Esophagus (tissue), 2 donors: ENCODE results near the gene NQO2. TPM values are rescaled to one million over a fixed set of nuclear protein-coding genes. Genes with fewer than 3 reads are reported as not detected.

Experiments used
- H3K27ac ChIP-seq, 2 donors: one replicate each; pipeline ENCODE4 v1.5.1; 2013; ENCODE audit warnings: low read depth in 2 of 2, mild to moderate bottlenecking in 2 of 2, inconsistent platforms in 1 of 2, low read length in 1 of 2, moderate library complexity in 1 of 2
- H3K27me3 ChIP-seq, 2 donors: one replicate each; pipeline ENCODE4 v1.6.1; 2013; ENCODE audit warnings: low read length in 2 of 2, control low read depth in 1 of 2, mild to moderate bottlenecking in 1 of 2; ENCODE audit not compliant: insufficient read depth in 2 of 2, control insufficient read depth in 1 of 2
- H3K36me3 ChIP-seq, 2 donors: one replicate each; pipeline ENCODE4 v1.6.1; 2013; ENCODE audit warnings: low read length in 1 of 2; ENCODE audit not compliant: control insufficient read depth in 2 of 2, insufficient read depth in 2 of 2
- H3K4me1 ChIP-seq, 2 donors: one replicate each; pipeline ENCODE4 v1.6.1; 2013; ENCODE audit warnings: low read length in 1 of 2; ENCODE audit not compliant: control insufficient read depth in 2 of 2, insufficient read depth in 2 of 2
- H3K4me3 ChIP-seq, 2 donors: one replicate each; pipeline ENCODE4 v1.5.1; 2013; ENCODE audit warnings: low read length in 2 of 2, mild to moderate bottlenecking in 2 of 2, low read depth in 1 of 2, moderate library complexity in 1 of 2
- H3K9me3 ChIP-seq, 2 donors: one replicate each; pipeline ENCODE4 v1.6.1; 2013; ENCODE audit warnings: mild to moderate bottlenecking in 2 of 2, low read depth in 1 of 2, low read length in 1 of 2, moderate library complexity in 1 of 2; ENCODE audit not compliant: control insufficient read depth in 2 of 2, insufficient read depth in 1 of 2
- WGBS, 2 donors: extraction: QIAGEN DNeasy Blood & Tissue Kit; methylation state at CpG; one replicate each; pipeline ENCODE4 v1.1.7; 2013; 5-methylcytosine and 5-hydroxymethylcytosine counted together
- polyA plus RNA-seq, 2 donors: library from polyadenylated mRNA; stranded (reverse); fragments of 200-250 nt; gene quantifications; one replicate each; pipeline ENCODE4 v1.2.3, GENCODE V29; 2013
- donor health status: healthy with polysubstance abuse.
- donor health status: Bipolar disorder and iron deficiency.

NQO2 gene
- polyA plus RNA-seq, 2 donors, result 24.2 to 40.0 TPM

DNA sequence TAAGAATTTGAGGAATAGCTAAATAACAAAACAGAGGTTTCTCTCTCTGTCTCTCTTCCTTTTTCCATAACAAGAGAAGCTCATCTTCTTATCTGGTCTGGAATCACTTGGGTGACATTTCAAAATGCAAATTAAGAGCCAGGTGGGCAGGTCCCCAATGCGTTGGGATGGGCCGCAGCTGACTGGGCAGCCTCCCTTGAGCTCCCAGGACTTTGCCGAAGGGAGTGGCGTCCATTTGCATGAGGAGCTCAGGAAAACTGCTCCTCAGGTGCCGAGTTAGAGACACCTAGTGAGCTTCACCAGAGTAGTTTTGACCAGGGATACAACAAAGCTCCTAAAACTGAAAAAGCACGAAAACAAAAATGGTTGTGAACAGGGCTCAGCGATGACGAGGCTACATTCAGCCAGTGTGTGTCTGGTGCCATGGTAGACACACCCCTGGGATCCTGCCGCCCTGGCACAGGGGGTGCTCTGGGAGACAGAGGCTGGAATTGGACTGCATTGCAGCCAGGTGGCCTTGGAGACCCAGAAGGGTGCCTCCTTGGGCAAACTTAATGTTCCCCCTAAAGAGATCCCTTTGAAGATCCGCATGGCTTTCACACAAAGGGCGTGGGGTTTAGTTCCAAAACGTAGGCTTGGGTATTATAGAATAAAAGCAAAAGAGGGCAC is 14.8 kb upstream of the NQO2 start:
- H3K4me1 ChIP-seq, result peaks cover 0 to 16% of the 10 kb centered on the region in 2 donors
- 62 to 73% methylated on average over 12 of the region's 12 CpGs for WGBS, 2 donors
- no peaks in the 10 kb centered on the region for H3K9me3 ChIP-seq
- peak overlapping the region in 1 of 2 donors; percentile 53 for H3K27ac ChIP-seq
- no peaks in the 10 kb centered on the region for H3K27me3 ChIP-seq
- H3K4me3 ChIP-seq, result no peak overlapping the region
- no peaks in the 10 kb centered on the region for H3K36me3 ChIP-seq

DNA sequence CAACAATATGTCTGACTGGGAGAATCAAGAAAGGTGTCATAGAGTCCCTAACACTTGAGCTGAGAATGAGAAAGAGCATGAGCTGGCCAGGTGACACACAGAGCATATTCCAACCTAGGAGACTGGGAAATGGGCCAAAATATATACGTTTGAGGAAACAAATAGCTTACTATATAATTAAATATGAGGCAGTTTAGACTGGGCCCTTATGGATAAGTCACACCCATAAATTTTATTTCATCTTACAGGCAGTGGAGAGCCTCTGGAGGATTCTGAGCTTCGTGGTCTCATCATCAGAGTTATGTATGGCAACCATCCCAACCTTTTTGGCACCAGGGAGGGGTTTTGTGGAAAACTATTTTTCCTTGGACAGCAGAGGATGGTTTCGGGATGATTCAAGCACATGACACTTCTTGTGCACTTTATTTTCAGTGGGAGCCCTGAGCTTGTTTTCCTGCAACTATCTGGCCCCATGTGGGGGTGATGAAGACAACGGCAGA is 12.9 kb upstream of the NQO2 start:
- H3K27ac ChIP-seq, result peak overlapping the region; percentile 19 to 87
- no peaks in the 10 kb centered on the region for H3K9me3 ChIP-seq
- no peaks in the 10 kb centered on the region for H3K27me3 ChIP-seq
- peaks cover 0 to 15% of the 10 kb centered on the region in 2 donors for H3K4me1 ChIP-seq
- no peaks in the 10 kb centered on the region for H3K36me3 ChIP-seq
- 35 to 36% methylated on average over 4 of the region's 4 CpGs for WGBS, 2 donors
- no peak overlapping the region for H3K4me3 ChIP-seq

DNA sequence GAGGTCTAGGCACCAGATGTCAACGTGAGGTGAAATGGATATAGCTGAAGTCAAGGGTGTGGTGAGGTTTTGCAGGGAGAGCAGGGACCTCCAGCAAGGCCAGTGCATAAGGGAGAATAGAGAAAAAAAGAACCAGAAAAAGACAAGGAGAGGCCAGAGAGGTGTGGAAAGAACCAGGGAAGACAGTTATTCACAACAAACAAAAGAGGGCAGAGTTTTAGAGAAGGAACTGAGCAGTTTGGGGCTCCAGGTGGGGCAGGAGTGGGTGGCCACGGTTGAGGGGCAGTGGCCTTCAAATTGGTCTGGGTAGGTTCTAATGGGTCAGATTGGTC is 11.6 kb upstream of the NQO2 start:
- 16 to 20% methylated on average over 2 of the region's 2 CpGs for WGBS, 2 donors
- Histone ChIP-seq H3K27me3 (no peaks in the 10 kb centered on the region), H3K9me3 (no peaks in the 10 kb centered on the region), H3K4me1 (peaks cover 0 to 11% of the 10 kb centered on the region in 2 donors), H3K36me3 (no peaks in the 10 kb centered on the region), H3K4me3 (peak overlapping the region; percentile 54 to 61), H3K27ac (peak overlapping the region; percentile 95 to 99)

- peaks cover 0 to 11% of the 10 kb centered on the region in 2 donors for H3K4me1 ChIP-seq
- WGBS, 2 donors, result 0% methylated on average over 58 to 64 of the region's 64 CpGs
Observed at GRCh38 chr6:2988426-2989331, 11.0 kb upstream of the NQO2 start.

GRCh38 chr6:2989332-2990247 is 10.1 kb upstream of the NQO2 start:
- 0% methylated on average over 22 of the region's 22 CpGs for WGBS, 2 donors
- Histone ChIP-seq H3K36me3 (no peaks in the 10 kb centered on the region), H3K27ac (peak overlapping the region; percentile 95 to 100), H3K9me3 (no peaks in the 10 kb centered on the region), H3K27me3 (no peaks in the 10 kb centered on the region), H3K4me3 (peak overlapping the region; percentile 54 to 61), H3K4me1 (peaks cover 0 to 11% of the 10 kb centered on the region in 2 donors)

More at GRCh38 chr6:2988426-2989331, 11.0 kb upstream of the NQO2 start:
- no peaks in the 10 kb centered on the region for H3K36me3 ChIP-seq
- H3K9me3 ChIP-seq, result no peaks in the 10 kb centered on the region
- H3K4me3 ChIP-seq, result peak overlapping the region; percentile 54 to 61
- H3K27ac ChIP-seq, result peak overlapping the region; percentile 95 to 99
- no peaks in the 10 kb centered on the region for H3K27me3 ChIP-seq

GRCh38 chr6:2990248-2990931 is 9.3 kb upstream of the NQO2 start:
- H3K27me3 ChIP-seq, result no peaks in the 10 kb centered on the region
- H3K27ac ChIP-seq, result peak overlapping the region; percentile 95 to 100
- H3K4me3 ChIP-seq, result peak overlapping the region; percentile 48 to 54
- 3 to 4% methylated on average over 19 of the region's 19 CpGs for whole genome bisulfite sequencing, 2 donors
- no peaks in the 10 kb centered on the region for H3K9me3 ChIP-seq
- no peaks in the 10 kb centered on the region for H3K36me3 ChIP-seq
- peaks cover 0 to 9% of the 10 kb centered on the region in 2 donors for H3K4me1 ChIP-seq

DNA sequence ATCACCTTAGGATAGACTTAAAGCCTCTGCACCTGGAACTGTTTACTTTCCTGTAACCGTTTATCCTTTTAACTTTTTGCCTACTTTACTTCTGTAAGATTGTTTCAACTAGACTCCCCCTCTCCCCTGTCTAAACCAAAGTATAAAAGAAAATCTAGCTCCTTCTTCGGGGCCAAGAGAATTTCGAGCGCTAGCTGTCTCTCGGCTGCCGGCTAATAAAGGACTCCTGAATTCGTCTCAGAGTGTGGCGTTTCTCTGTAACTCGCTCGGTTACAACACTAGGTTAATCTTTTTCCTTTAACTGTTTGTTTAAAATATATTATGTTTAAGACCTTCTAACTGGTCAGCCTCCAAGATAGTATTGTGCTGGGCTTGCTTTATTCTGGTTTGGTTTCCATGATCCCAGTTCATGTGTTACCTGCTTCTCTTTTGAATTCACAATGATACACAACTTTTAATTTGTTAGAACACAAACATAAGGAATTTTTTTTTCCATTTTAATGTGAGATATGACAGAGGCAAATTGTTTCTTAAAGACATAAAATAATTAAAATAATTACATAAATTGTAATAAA is 8.7 kb upstream of the NQO2 start:
- Histone ChIP-seq H3K36me3 (no peaks in the 10 kb centered on the region), H3K9me3 (no peaks in the 10 kb centered on the region), H3K27me3 (no peaks in the 10 kb centered on the region), H3K4me1 (peaks cover 0 to 9% of the 10 kb centered on the region in 2 donors), H3K27ac (peak overlapping the region; percentile 95 to 100), H3K4me3 (peak overlapping the region; percentile 48 to 54)
- WGBS, 2 donors, result 5 to 6% methylated on average over 10 of the region's 10 CpGs

GRCh38 chr6:2992330-2992979 is 7.2 kb upstream of the NQO2 start:
- H3K27me3 ChIP-seq, result no peaks in the 10 kb centered on the region
- H3K9me3 ChIP-seq, result no peaks in the 10 kb centered on the region
- peaks cover 0 to 6% of the 10 kb centered on the region in 2 donors for H3K4me1 ChIP-seq
- no peak overlapping the region for H3K27ac ChIP-seq
- 92 to 96% methylated on average over 6 of the region's 6 CpGs for WGBS, 2 donors
- no peaks in the 10 kb centered on the region for H3K36me3 ChIP-seq
- H3K4me3 ChIP-seq, result no peak overlapping the region
